ENCODE data around the gene EFCAB8.
"Not testable (repeated sequence)": the region's sequence is repeated elsewhere in the genome, so short reads cannot be mapped to it uniquely, and the experiment has no call there.

Gene EFCAB8

GRCh38 chr20:32973077-32973717 is 114.5 kb downstream of the EFCAB8 start:
- DNase-seq = no peak

- not testable (repeated sequence) for DNase-seq
These were observed 115.7 kb downstream of the EFCAB8 start for GRCh38 chr20:32974204-32975064.

GRCh38 chr20:32975121-32975520 is 116.4 kb downstream of the EFCAB8 start:
- not testable (repeated sequence) for DNase-seq

GRCh38 chr20:32975698-32976674 is 117.3 kb downstream of the EFCAB8 start:
- no peak for DNase-seq

- no peak for DNase-seq
These were observed 118.0 kb downstream of the EFCAB8 start for GRCh38 chr20:32976746-32977145.

- DNase-seq = no peak
These were observed 118.7 kb downstream of the EFCAB8 start for GRCh38 chr20:32977281-32978008.

GRCh38 chr20:32978009-32978335 is 119.2 kb downstream of the EFCAB8 start:
- DNase-seq = no peak

- DNase-seq = no peak
These were observed 120.7 kb downstream of the EFCAB8 start for GRCh38 chr20:32979201-32979998.

- DNase-seq = peak; percentile 35
These were observed 121.6 kb downstream of the EFCAB8 start for GRCh38 chr20:32980131-32980941.

- no peak for DNase-seq
These were observed 122.3 kb downstream of the EFCAB8 start for GRCh38 chr20:32980990-32981389.

- no peak for DNase-seq
These were observed 124.1 kb downstream of the EFCAB8 start for GRCh38 chr20:32982617-32983458.

- DNase-seq = no peak
These were observed 124.9 kb downstream of the EFCAB8 start for GRCh38 chr20:32983459-32984112.

- DNase-seq = no peak
These were observed 125.5 kb downstream of the EFCAB8 start for GRCh38 chr20:32984196-32984595.

GRCh38 chr20:32984631-32985354 is 126.1 kb downstream of the EFCAB8 start:
- no peak for DNase-seq

- DNase-seq = no peak
These were observed 126.9 kb downstream of the EFCAB8 start for GRCh38 chr20:32985596-32985995.

- no peak for DNase-seq
These were observed 127.7 kb downstream of the EFCAB8 start for GRCh38 chr20:32986331-32986966.

GRCh38 chr20:32987044-32987825 is 128.5 kb downstream of the EFCAB8 start:
- no peak for DNase-seq
